ENCODE measurements around the gene KCTD5.

KCTD5 gene

GRCh38 chr16:2698965-2699750 is 16.8 kb downstream of the KCTD5 start:
- FAIRE-seq (no peak), DNase-seq (ENCODE audit: insufficient read length, low spot score) (no peak)
- TF ChIP-seq POLR2A (IDR thresholded peaks at IDR 0.05; ENCODE audit: low read depth, low read length) = no peak

DNA sequence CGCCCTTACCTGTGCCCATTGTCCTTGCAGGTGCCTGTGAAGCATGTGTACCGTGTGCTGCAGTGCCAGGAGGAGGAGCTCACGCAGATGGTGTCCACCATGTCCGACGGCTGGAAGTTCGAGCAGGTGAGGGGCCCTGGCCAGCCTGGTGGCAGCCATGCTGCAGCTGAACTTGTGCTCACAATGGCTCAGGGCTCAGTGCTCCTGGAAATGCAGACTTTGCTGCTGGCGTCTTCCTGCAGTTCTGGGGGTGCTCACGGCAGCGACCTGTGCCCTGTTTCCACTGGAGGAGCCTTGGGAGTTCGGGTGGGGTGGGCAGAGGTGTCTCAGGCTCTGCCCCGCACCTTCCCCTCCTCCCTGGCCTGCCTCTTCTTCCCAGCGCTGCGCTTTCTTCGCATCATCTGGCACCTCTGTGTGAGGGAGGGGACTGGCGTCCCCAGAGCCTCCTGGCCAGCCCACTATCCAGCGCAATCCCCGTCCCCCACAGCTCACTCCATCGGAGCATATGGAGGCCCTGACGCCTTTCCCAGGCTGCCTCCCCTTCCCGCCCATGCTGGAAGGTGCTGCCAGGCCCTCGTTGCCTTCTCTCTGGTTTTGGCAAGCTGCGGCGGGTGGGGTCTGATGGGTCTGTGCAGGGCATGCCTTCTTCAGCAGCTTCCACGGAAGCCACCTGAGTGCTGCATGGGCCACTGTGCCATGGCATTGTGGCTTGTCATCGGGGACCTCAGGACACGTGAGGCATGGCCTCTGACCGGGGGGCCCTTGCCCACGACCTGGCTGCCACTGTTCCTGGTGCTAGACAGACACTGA is 17.7 kb downstream of the KCTD5 start:
- TF ChIP-seq POLR2A (IDR thresholded peaks at IDR 0.05; ENCODE audit: low read depth, low read length) = no peak
- DNase-seq (ENCODE audit: insufficient read length, low spot score) = no peak
- no peak for FAIRE-seq

DNA sequence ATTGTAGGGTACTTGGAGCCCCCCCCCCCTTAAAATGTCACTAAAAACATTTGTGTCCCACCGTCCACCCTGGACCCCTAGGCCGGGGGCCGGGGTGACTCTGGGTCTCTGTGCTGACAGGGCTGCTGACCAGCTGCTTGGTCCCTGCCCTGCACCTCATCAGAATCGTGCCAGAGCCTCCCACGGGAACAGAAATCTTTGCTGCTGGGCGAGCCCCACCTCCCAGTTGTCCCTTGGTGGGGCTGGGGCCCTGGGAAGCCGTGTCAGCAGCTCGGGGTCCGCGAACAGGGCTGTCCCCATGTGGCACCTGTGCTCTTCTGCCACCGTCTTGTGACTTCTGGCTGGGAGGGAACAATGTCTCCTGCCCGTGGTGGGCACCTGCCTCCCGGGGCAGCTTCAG is 18.5 kb downstream of the KCTD5 start:
- no peak for FAIRE-seq
- no peak for DNase-seq (ENCODE audit: insufficient read length, low spot score)
- no peak for TF ChIP-seq POLR2A (IDR thresholded peaks at IDR 0.05; ENCODE audit: low read depth, low read length)

- DNase-seq (ENCODE audit: insufficient read length, low spot score) (no peak), FAIRE-seq (no peak)
- no peak for TF ChIP-seq POLR2A (IDR thresholded peaks at IDR 0.05; ENCODE audit: low read depth, low read length)
Measured at GRCh38 chr16:2701272-2701671, 18.9 kb downstream of the KCTD5 start.

- FAIRE-seq (no peak), DNase-seq (ENCODE audit: insufficient read length, low spot score) (no peak)
- no peak for TF ChIP-seq POLR2A (IDR thresholded peaks at IDR 0.05; ENCODE audit: low read depth, low read length)
Measured at GRCh38 chr16:2701713-2702437, 19.6 kb downstream of the KCTD5 start.

DNA sequence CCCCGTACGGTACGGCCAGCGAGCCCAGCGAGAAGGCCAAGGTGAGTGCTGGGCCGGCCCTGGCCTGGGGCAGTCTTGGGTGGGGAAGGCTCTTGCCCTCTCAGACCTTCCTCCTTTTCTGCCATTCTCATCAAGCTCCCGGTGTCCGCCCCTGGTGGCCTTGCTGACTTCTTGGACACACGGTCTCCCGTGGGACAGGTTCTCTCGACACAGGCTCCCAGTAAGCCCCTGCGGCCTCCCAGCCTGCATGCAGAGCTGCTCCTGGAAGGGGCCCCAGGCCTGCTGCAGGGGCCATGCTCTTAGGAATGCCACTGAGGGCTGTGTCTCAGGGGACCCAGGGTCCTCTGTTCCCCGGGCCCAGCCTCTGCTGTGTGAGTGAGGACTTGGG is 20.1 kb downstream of the KCTD5 start:
- TF ChIP-seq POLR2A (IDR thresholded peaks at IDR 0.05; ENCODE audit: low read depth, low read length) = no peak
- DNase-seq (ENCODE audit: insufficient read length, low spot score) = no peak
- FAIRE-seq = no peak

GRCh38 chr16:2702871-2703745 is 20.8 kb downstream of the KCTD5 start:
- no peak for FAIRE-seq

DNA sequence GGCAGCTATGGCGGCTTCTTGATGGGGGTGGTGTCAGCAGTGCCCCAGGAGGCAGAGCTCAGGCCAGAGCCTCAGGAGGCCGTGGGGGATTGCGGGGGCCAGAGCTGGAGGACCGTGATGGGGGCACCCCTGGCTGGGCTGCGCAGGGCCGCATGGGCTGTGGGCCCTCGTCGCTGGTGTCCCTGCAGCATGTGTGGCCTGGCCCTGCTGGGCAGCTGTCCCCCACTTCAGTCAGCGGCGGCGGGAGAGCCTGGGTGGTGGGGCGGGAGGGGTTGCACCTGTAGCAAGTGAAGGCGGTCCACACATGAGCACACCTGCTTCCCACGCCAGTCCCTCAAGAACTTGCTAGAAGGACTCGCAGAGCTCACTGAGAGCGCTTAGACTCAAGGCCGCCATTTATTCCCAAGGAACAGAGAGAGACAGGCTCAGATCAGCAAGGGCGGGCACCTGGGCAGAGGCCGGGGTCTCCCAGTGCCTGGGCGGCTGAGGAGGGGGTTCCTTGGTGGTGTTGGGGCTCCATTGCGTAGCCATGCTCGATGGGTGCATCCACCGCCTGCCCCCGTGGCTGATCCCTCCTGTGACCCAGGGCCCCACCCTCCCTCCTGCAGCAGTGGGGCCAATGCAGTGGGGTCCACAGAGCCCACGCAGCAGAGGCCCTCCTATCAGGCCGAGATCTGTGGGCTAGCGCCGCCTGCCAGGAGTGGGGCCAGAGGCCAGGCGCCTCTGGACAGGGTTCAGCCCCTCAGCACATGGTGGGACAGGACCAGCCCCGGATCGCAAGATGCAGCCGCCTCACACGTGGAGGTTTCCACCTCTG is 22.1 kb downstream of the KCTD5 start:
- TF ChIP-seq POLR2A (IDR thresholded peaks at IDR 0.05; ENCODE audit: low read depth, low read length) = no peak
- no peak for FAIRE-seq
- no peak for DNase-seq (ENCODE audit: insufficient read length, low spot score)

More at GRCh38 chr16:2702871-2703745, 20.8 kb downstream of the KCTD5 start:
- no peak for DNase-seq (ENCODE audit: insufficient read length, low spot score)
- no peak for TF ChIP-seq POLR2A (IDR thresholded peaks at IDR 0.05; ENCODE audit: low read depth, low read length)

DNA sequence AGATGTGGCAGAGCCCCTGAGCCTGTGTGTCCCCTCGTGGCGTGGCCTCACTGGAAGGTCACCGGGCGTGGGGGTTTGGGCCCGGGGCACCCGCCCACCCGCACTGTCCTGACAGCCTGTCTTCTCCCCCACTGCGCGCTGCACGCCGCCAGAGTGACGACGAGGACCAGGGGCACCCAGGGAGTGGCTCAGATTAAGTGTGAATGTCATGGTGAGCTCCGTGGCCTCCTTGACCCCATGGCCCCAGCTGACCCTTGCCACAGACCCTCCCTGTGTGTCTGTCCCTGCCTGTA is 22.6 kb downstream of the KCTD5 start:
- FAIRE-seq = no peak
- DNase-seq (ENCODE audit: insufficient read length, low spot score) = no peak
- no peak for TF ChIP-seq POLR2A (IDR thresholded peaks at IDR 0.05; ENCODE audit: low read depth, low read length)

GRCh38 chr16:2705351-2705750 is 23.0 kb downstream of the KCTD5 start:
- DNase-seq (ENCODE audit: insufficient read length, low spot score) (no peak), FAIRE-seq (no peak)
- TF ChIP-seq POLR2A (IDR thresholded peaks at IDR 0.05; ENCODE audit: low read depth, low read length) = no peak

DNA sequence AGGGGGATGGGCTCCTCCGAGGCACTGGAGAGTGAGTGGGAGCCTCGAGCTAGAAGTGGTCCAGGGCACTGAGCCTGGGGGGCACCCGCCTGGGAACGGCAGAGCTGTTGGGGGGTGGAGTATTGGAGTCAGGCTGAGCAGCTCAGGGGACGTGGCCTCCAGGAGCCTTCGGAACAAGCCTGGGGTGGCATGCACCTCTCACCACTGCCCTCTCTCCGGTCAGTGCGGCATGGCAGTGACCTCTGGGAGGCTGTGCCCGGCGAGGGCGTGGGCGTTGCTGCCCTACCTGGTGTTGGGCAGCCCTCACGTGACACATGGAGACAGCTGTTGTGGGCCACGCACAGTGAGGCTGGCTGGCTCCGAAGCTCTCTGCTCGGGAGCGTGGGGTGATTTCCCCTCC is 23.8 kb downstream of the KCTD5 start:
- FAIRE-seq (no peak), DNase-seq (ENCODE audit: insufficient read length, low spot score) (no peak)
- no peak for TF ChIP-seq POLR2A (IDR thresholded peaks at IDR 0.05; ENCODE audit: low read depth, low read length)

GRCh38 chr16:2706611-2707311 is 24.4 kb downstream of the KCTD5 start:
- TF ChIP-seq POLR2A (IDR thresholded peaks at IDR 0.05; ENCODE audit: low read depth, low read length) = no peak
- DNase-seq (ENCODE audit: insufficient read length, low spot score) (no peak), FAIRE-seq (no peak)
